HepG2 (cell line): Measurements from ENCODE around the gene BROX. TPM values are rescaled to one million over a fixed set of nuclear protein-coding genes. Genes with fewer than 3 reads are reported as not detected.
"Not testable (repeated sequence)": the region's sequence is repeated elsewhere in the genome, so short reads cannot be mapped to it uniquely, and the experiment has no call there.

ENCODE experiments used
- ATAC-seq: fragments of 200-7000 bp; cut with Tn5 transposase; 3 replicates; pipeline ENCODE4 v1.9.1; 2020; ENCODE audit warnings: mild to moderate bottlenecking, moderate library complexity
- BruUV-seq: library from RNA; stranded (reverse); fragments of 400-500 nt; replicated peaks from 2 replicates; lab custom pipeline; 2021; lab: Mats Ljungman, UMichigan
- CTCF ChIA-PET: fragments of 300-600 bp; formaldehyde crosslinking; extraction: SDS; loops from one replicate; lab custom pipeline; 2021; ENCODE audit warnings: low total read pairs, inconsistent platforms, low intra/inter-chr PET ratio; lab: Yijun Ruan, JAX
- POLR2A ChIA-PET: fragments of 350-600 bp; sonication (Branson Sonifier 250); formaldehyde crosslinking; loops from one replicate; lab custom pipeline; 2020; ENCODE audit warnings: antibody characterized with exemption, inconsistent platforms; lab: Yijun Ruan, JAX
- DNase-seq: peaks from one replicate; pipeline ENCODE4 v3.0.0-alpha.2; 2015; ENCODE audit warnings: low spot score
- FAIRE-seq: peaks from 3 replicates; lab custom pipeline; 2011; peaks lifted over from hg19 to GRCh38; lab: Jason Lieb, UNC
- H2AFZ ChIP-seq: one replicate; pipeline ENCODE4 v1.6.1; 2011; ENCODE audit warnings: low read length, inconsistent platforms
- H3K27ac ChIP-seq: fragments of 300-600 bp; 3 replicates; pipeline ENCODE4 v1.8.0; 2011; ENCODE audit warnings: mixed run types, mild to moderate bottlenecking, mixed read lengths, low read length, inconsistent platforms; ENCODE audit not compliant: insufficient read depth; ENCODE audit errors: extremely low read length
- H3K27me3 ChIP-seq, 2 experiments: fragments of 200-600 bp in 1 of 2; 2 replicates in 1 of 2; 3 replicates in 1 of 2; pipeline versions ENCODE4 v1.6.0 to v1.8.0; 2011; ENCODE audit warnings: low read length in 2 of 2, mild to moderate bottlenecking in 2 of 2, moderate library complexity in 2 of 2, inconsistent platforms in 1 of 2; ENCODE audit not compliant: insufficient read depth in 2 of 2, control insufficient read depth in 1 of 2
- H3K36me3 ChIP-seq, 2 experiments: fragments of 200-600 bp in 1 of 2; replicated peaks in 1 of 2; 2 replicates in 1 of 2; 3 replicates in 1 of 2; pipeline versions ENCODE4 v1.5.1 to v1.8.0; 2011; ENCODE audit warnings: low read length in 2 of 2, inconsistent platforms in 1 of 2; ENCODE audit not compliant: insufficient read depth in 2 of 2, control insufficient read depth in 1 of 2
- H3K4me1 ChIP-seq: 2 replicates; pipeline ENCODE4 v1.5.1; 2012; ENCODE audit warnings: low read length, inconsistent platforms; ENCODE audit not compliant: insufficient read depth
- H3K4me2 ChIP-seq: 2 replicates; pipeline ENCODE4 v1.6.0; 2011; ENCODE audit warnings: low read depth, low read length, inconsistent platforms
- H3K4me3 ChIP-seq, 3 experiments: fragments of 200-600 bp in 1 of 3; sonication (generic), shearing (Covaris generic) in 1 of 3; replicated peaks in 1 of 3; 2 replicates each; pipeline ENCODE4 v1.5.1; 2011 to 2016; ENCODE audit warnings: low read length in 3 of 3, inconsistent platforms in 2 of 3, low read depth in 2 of 3, mild to moderate bottlenecking in 2 of 3, control low read depth in 1 of 3, mixed read lengths in 1 of 3; ENCODE audit not compliant: insufficient read depth in 1 of 3
- H3K79me2 ChIP-seq: one replicate; pipeline ENCODE4 v1.6.1; 2011; ENCODE audit warnings: low read length, inconsistent platforms; ENCODE audit not compliant: insufficient read depth
- H3K9ac ChIP-seq: 2 replicates; pipeline ENCODE4 v1.6.0; 2011; ENCODE audit warnings: mild to moderate bottlenecking, low read depth, low read length, inconsistent platforms; ENCODE audit not compliant: insufficient read depth
- H3K9me3 ChIP-seq: 2 replicates; pipeline ENCODE4 v1.5.1; 2012; ENCODE audit warnings: mild to moderate bottlenecking, low read length
- H4K20me1 ChIP-seq: 2 replicates; pipeline ENCODE4 v1.6.0; 2011; ENCODE audit warnings: inconsistent platforms, mild to moderate bottlenecking, low read length, moderate library complexity; ENCODE audit not compliant: insufficient read depth
- CEBPB ChIP-seq: IDR thresholded peaks from 2 replicates; pipeline ENCODE4 v1.6.1; 2011; ENCODE audit warnings: low read depth, low read length, improper control_type of control experiment, borderline replicate concordance
- CEBPG ChIP-seq: IDR thresholded peaks from 2 replicates; pipeline ENCODE4 v1.6.1; 2016
- MED8 ChIP-seq: sonication (generic); formaldehyde crosslinking; IDR thresholded peaks from 2 replicates; pipeline ENCODE4 v1.8.1; 2023; ENCODE audit warnings: mild to moderate bottlenecking, missing genetic modification reagents; ENCODE audit not compliant: insufficient replicate concordance
- THYN1 ChIP-seq: sonication (generic); formaldehyde crosslinking; IDR thresholded peaks from 2 replicates; pipeline ENCODE4 v1.8.1; 2023; ENCODE audit warnings: low read depth, mild to moderate bottlenecking, moderate library complexity, missing genetic modification reagents, borderline replicate concordance
- WGBS: methylation state at CpG from one replicate; pipeline ENCODE4 v1.1.6; 2017; ENCODE audit warnings: low lambda C conversion rate; 5-methylcytosine and 5-hydroxymethylcytosine counted together
- in situ Hi-C: cut with HindIII; loops from 2 replicates; pipeline ENCODE4 v1.10.0; 2017; ENCODE audit warnings: low pct_unique_long_range_greater_than_20kb; ENCODE audit not compliant: extremely low pct_ligation_motif_present
- intact Hi-C: fragments of 100-400 bp; cut with micrococcal nuclease; formaldehyde crosslinking; loops from one replicate; pipeline ENCODE4 v1.10.0; 2022; ENCODE audit not compliant: unreplicated experiment
- polyA plus RNA-seq, 8 experiments: library from polyadenylated mRNA; depleted of rRNA in 3 of 8; stranded (reverse) in 7 of 8; unstranded in 1 of 8; fragments of >200 nt; fragmentation: Illumina TruSeq in 4 of 8; extraction: Trizol in 4 of 8; gene quantifications; 2 replicates each; pipeline versions ENCODE4 v1.2.1 to v1.2.3, GENCODE V29; 2011 to 2016; ENCODE audit warnings: low read depth in 4 of 8, missing spikeins in 1 of 8, mixed read lengths in 1 of 8; ENCODE audit not compliant: insufficient read depth in 1 of 8
- total RNA-seq, 5 experiments: library from RNA; depleted of rRNA; stranded (reverse); fragments of >200 nt; fragmentation: Illumina TruSeq; extraction: Trizol; gene quantifications; 2 replicates each; pipeline ENCODE4 v1.2.3, GENCODE V29; 2016; ENCODE audit warnings: low read depth in 1 of 5

The BROX gene
- total and polyA plus RNA-seq, 2 of the 13 experiments (the other 11 are each of a cell fraction or from before 2014, with no cell fraction given): 4.4 to 33.2 TPM

DNA sequence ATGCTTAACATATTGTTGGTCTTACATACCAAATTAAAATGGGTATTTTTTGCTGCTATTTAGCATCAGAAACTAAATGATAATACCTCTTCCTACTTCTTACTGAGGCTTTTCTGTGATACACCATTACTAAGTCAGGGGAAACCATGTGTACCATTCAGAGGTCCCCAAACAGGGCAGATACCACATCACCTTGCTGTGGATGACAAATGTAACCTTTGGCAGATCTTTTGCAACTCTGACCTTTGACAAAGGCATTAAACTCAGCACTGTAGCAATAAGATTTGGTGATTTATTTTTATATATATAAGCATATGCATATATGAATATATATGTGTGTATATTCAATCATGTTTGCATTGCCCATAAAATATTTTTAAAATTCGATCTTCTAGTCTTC lies 27.6 kb downstream of the BROX start:
- Histone ChIP-seq H3K9me3 (no peaks in the 10 kb centered on the region), H3K4me3 (no peak overlapping the region), H3K4me2 (no peak overlapping the region), H2AFZ (no peak overlapping the region), H3K4me1 (no peaks in the 10 kb centered on the region), H3K27ac (no peak overlapping the region), H4K20me1 (no peaks in the 10 kb centered on the region), H3K36me3 (0 out of 5 replicates have a peak, but pooled peaks cover 0 to 6% of the 10 kb centered on the region in 2 experiments), H3K79me2 (no peaks in the 10 kb centered on the region), H3K27me3 (no peaks in the 10 kb centered on the region), H3K9ac (no peak overlapping the region)
- intact Hi-C loops: loop anchor here (1.0 kb wide), 1 partner anchor 341 kb away; no protein-coding TSS in a partner anchor
- ATAC-seq (0 out of 3 replicates have a peak, but pooled peaks have one; percentile 28), DNase-seq (no peak), FAIRE-seq (no peak)
- CTCF ChIA-PET: no interaction called here
- POLR2A ChIA-PET: no interaction called here
- in situ Hi-C loops: no loop called here
- WGBS: 6% methylated on average over 1 of the region's 1 CpG
- BruUV-seq: no TSS peak
- TF ChIP-seq CEBPG (0 out of 2 replicates have a peak, but pooled peaks have one; percentile 21), MED8 (no peak), THYN1 (no peak)

DNA sequence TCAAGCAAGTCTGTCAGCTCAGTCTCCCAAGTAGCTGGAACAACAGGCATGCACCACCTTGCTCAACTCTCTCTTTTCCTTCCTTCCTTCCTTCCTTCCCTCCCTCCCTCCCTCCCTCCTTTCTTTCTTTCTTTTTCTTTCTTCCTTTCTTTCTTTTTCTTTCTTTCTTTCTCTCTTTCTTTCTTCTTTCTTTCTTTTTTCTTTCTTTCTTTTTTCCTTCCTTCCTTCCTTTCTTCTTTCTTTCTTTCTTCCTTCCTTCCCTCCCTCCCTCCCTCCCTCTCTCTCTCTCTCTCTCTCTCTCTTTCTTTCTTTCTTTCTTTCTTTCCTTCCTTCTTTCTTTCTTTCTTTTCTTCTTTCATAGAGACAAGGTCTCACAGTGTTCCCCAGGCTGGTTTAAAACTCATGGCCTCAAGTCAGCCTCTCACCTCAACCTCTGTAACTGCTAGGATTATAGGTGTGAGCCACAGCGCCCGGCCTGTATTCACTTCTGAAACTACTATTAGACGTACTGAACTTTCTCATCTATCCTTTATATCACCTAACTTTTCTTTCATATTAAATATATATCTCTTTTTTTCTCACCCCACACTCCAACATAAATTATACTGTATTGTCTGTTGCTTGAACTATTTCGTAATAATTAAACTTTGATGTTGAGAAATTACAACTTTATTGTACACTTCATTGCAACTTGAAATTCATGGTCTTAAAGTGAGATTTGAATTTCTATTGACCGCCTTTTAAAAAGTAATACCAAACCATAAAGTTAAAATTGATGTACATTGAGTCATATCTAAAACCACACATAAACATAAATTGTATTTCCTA lies 29.5 kb downstream of the BROX start:
- ATAC-seq, H3K9me3 ChIP-seq, H2AFZ ChIP-seq, FAIRE-seq, H3K27ac ChIP-seq, H3K36me3 ChIP-seq, in situ Hi-C loops, BruUV-seq, H3K4me2 ChIP-seq, POLR2A ChIA-PET, CTCF ChIA-PET, H3K27me3 ChIP-seq, H3K79me2 ChIP-seq, H4K20me1 ChIP-seq, H3K9ac ChIP-seq, DNase-seq, H3K4me3 ChIP-seq, H3K4me1 ChIP-seq, intact Hi-C loops: not testable (repeated sequence)
- 62% methylated on average over 5 of the region's 5 CpGs for WGBS
- TF ChIP-seq CEBPB: peak; percentile 53; the same call in 1 of the 2 replicates
